ENCODE results near the gene MCM10. TPM values are rescaled to one million over a fixed set of nuclear protein-coding genes. Genes with fewer than 3 reads are reported as not detected.

The MCM10 gene
- total RNA-seq, 6 donors from 2014 or later: 0.49 to 18.6 (median 0.61) TPM; not detected in 1

DNA sequence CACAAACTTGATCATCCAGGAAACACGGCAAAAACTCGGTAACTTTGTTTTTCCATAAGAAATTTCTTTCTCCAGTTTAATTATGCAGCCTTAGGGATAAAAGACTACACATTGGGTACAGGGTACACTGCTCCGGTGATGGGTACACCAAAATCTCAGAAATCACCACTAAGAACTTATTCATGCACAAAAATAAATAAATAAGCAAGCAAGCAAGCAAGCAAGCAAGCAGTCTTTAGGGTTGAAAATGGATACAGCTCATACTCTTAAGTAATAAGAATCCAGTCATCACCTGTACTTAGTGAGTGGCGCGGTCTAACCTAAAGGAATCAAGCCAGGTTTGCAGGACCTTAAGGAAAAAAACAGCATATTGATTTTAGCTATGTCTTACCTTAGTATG lies 30.0 kb downstream of the MCM10 start:
- no peak overlapping the region for H3K4me3 ChIP-seq
- ATAC-seq (ENCODE audit: low FRiP score in 2 of 2) (no peak), DNase-seq (no peak)
- no peaks in the 10 kb centered on the region for H3K36me3 ChIP-seq
- TF ChIP-seq POLR2A (IDR thresholded peaks at IDR 0.05) (no peak), POLR2AphosphoS5 (IDR thresholded peaks at IDR 0.05) (no peak), EP300 (IDR thresholded peaks at IDR 0.05) (no peak)
- TF ChIP-seq, protein P1, sequence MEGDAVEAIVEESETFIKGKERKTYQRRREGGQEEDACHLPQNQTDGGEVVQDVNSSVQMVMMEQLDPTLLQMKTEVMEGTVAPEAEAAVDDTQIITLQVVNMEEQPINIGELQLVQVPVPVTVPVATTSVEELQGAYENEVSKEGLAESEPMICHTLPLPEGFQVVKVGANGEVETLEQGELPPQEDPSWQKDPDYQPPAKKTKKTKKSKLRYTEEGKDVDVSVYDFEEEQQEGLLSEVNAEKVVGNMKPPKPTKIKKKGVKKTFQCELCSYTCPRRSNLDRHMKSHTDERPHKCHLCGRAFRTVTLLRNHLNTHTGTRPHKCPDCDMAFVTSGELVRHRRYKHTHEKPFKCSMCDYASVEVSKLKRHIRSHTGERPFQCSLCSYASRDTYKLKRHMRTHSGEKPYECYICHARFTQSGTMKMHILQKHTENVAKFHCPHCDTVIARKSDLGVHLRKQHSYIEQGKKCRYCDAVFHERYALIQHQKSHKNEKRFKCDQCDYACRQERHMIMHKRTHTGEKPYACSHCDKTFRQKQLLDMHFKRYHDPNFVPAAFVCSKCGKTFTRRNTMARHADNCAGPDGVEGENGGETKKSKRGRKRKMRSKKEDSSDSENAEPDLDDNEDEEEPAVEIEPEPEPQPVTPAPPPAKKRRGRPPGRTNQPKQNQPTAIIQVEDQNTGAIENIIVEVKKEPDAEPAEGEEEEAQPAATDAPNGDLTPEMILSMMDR (IDR thresholded peaks at IDR 0.05): no peak
- no peaks in the 10 kb centered on the region for H3K27me3 ChIP-seq
- no peaks in the 10 kb centered on the region for H3K9me3 ChIP-seq
- H3K27ac ChIP-seq: no peak overlapping the region
- no peaks in the 10 kb centered on the region for H3K4me1 ChIP-seq
- WGBS, 2 donors: 92 to 95% methylated on average over 5 of the region's 5 CpGs

DNA sequence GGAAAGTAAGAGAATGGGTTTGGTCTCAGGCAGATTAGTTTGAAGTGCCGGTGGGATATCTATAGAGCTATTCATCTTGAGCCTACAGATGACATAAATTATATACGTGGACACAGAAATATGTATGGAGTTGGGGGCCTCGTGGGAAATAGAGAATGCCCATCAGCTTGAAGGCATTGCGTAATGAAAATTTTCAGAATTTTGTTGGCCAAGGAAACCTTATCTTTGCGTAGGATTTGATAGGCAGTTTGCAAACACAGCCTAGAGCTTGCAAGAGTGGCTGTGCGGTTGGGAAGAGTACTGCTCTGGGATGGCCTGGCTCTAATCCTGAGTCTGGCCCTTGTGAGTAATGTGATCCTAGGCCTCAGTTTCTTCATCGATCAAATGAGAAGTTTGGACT lies 32.3 kb downstream of the MCM10 start:
- no peak for TF ChIP-seq POLR2AphosphoS5 (IDR thresholded peaks at IDR 0.05)
- Histone ChIP-seq H3K4me1 (no peaks in the 10 kb centered on the region), H3K27ac (no peak overlapping the region), H3K9me3 (no peaks in the 10 kb centered on the region), H3K4me3 (no peak overlapping the region), H3K27me3 (no peaks in the 10 kb centered on the region), H3K36me3 (no peaks in the 10 kb centered on the region)
- ATAC-seq (ENCODE audit: low FRiP score in 2 of 2) (no peak), DNase-seq (no peak)
- WGBS, 2 donors: 93 to 94% methylated on average over 7 of the region's 7 CpGs

GRCh38 chr10:13195016-13195415 lies 33.7 kb downstream of the MCM10 start:
- TF ChIP-seq, protein P1 (IDR thresholded peaks at IDR 0.05): no peak
- TF ChIP-seq EP300 (IDR thresholded peaks at IDR 0.05): no peak
- no peak for TF ChIP-seq POLR2A (IDR thresholded peaks at IDR 0.05)
- no peak for TF ChIP-seq POLR2AphosphoS5 (IDR thresholded peaks at IDR 0.05)
- peak in 1 of 2 donors; percentile 27 for DNase-seq
- 97 to 98% methylated on average over 4 to 6 of the region's 6 CpGs for WGBS, 2 donors

GRCh38 chr10:13201132-13201531 lies 39.8 kb downstream of the MCM10 start:
- DNase-seq (no peak), ATAC-seq (ENCODE audit: low FRiP score in 2 of 2) (no peak)
- Histone ChIP-seq H3K4me1 (no peaks in the 10 kb centered on the region), H3K4me3 (no peak overlapping the region), H3K9me3 (no peaks in the 10 kb centered on the region), H3K36me3 (no peaks in the 10 kb centered on the region), H3K27ac (no peak overlapping the region), H3K27me3 (no peaks in the 10 kb centered on the region)
- no peak for TF ChIP-seq POLR2A (IDR thresholded peaks at IDR 0.05)
- TF ChIP-seq, protein P1 (IDR thresholded peaks at IDR 0.05): no peak
- TF ChIP-seq POLR2AphosphoS5 (IDR thresholded peaks at IDR 0.05): no peak
- TF ChIP-seq EP300 (IDR thresholded peaks at IDR 0.05): no peak
- 89 to 92% methylated on average over 6 of the region's 6 CpGs for WGBS, 2 donors

More at GRCh38 chr10:13195016-13195415, 33.7 kb downstream of the MCM10 start:
- Histone ChIP-seq H3K4me1 (no peaks in the 10 kb centered on the region), H3K36me3 (no peaks in the 10 kb centered on the region), H3K4me3 (no peak overlapping the region), H3K27me3 (no peaks in the 10 kb centered on the region), H3K27ac (no peak overlapping the region), H3K9me3 (no peaks in the 10 kb centered on the region)
- no peak for ATAC-seq (ENCODE audit: low FRiP score in 2 of 2)

- TF ChIP-seq EP300 (IDR thresholded peaks at IDR 0.05): no peak
- no peak for TF ChIP-seq POLR2AphosphoS5 (IDR thresholded peaks at IDR 0.05)
- TF ChIP-seq, protein P1 (IDR thresholded peaks at IDR 0.05): no peak
- TF ChIP-seq POLR2A (IDR thresholded peaks at IDR 0.05): no peak
- Histone ChIP-seq H3K36me3 (no peaks in the 10 kb centered on the region), H3K4me1 (no peaks in the 10 kb centered on the region), H3K27ac (no peak overlapping the region), H3K4me3 (no peak overlapping the region), H3K9me3 (no peaks in the 10 kb centered on the region), H3K27me3 (no peaks in the 10 kb centered on the region)
- no peak for ATAC-seq (ENCODE audit: low FRiP score in 2 of 2)
- DNase-seq: no peak
- WGBS, 2 donors: 84 to 85% methylated on average over 9 of the region's 9 CpGs
Measured at GRCh38 chr10:13206091-13206490, 44.7 kb downstream of the MCM10 start.
